ENCODE data around the gene ADAM33.

Gene ADAM33

DNA sequence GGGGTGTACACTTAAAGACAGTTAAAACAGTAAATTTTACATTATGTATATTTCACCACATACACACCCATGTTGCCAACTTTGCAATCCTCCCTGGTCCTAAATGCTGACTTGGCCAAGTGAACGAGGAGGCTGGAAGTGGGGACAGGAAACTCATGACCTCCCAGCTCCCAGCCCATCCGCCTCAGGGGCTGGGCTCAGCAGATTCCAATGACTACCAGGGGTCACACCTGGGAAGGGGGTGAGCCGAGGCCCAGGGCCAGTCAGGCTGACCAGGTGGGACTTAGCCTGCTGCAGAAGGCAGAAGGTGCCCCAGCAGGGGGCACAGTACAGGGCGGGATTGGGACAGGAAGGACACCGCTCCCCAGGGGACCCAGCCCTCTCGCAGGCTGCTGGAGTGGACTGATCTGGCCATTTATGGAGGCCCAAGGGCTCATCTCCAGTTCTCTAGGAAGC is 28.2 kb upstream of the ADAM33 start:
- no peak for DNase-seq (ENCODE audit: low read depth)

DNA sequence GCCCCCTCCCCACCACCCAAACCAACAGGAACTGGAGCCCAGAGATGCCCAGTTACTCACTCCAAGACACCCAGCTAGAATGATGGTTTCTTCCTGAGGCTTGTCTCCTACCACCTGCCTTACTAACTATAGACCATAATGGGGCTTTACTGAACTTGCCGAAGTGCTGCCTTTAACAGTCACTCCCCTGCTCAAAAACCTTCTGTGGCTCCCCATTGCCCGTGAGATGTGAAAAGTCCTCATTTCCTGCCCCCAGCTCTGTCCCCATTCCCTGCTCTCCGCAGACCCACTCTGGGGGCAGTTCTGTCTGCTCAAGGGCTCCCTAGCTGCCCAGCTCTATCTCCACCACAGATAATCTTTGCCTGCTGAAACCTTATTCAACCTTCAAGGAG is 25.7 kb upstream of the ADAM33 start:
- no peak for DNase-seq (ENCODE audit: low read depth)

DNA sequence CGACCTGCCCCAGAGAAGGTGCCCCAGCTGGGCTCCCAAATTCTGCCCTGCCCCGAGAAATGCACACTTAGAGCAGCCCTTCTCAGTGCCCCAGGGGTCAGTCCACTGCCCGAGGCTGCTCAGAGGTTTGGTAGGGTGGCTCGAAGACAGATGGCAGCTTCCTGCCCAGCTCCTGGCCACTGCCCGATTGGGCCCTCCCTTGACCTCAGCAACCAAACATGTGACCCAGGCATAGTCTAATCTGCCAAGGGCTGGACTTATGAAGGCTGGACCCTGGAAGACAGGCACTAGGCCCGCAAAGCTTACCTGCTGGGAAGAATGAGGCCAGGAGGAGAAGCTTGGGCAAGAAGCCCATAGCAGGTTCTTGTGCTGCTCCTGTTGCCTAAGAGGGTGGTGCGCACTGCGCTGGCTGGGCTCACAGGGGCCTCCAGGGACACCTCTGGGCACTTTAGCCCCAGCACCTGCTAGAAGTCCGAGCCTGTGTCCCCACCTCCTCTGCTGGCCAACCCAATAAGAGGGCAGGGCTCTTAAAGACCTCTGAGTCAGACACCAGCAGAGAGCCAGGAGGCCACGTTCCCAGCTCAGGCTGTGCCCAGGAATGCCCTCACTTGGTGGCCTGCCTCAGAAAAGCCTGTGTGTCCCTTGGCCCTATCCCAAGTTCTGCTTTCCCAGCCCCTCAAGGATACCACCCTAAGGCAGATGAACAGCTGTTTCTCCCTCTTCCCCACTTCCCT is 25.1 kb upstream of the ADAM33 start:
- no peak for DNase-seq (ENCODE audit: low read depth)

- DNase-seq (ENCODE audit: low read depth), result no peak
Measured at GRCh38 chr20:3705970-3706739, 24.3 kb upstream of the ADAM33 start.

GRCh38 chr20:3705491-3705969 is 23.7 kb upstream of the ADAM33 start:
- no peak for DNase-seq (ENCODE audit: low read depth)

DNA sequence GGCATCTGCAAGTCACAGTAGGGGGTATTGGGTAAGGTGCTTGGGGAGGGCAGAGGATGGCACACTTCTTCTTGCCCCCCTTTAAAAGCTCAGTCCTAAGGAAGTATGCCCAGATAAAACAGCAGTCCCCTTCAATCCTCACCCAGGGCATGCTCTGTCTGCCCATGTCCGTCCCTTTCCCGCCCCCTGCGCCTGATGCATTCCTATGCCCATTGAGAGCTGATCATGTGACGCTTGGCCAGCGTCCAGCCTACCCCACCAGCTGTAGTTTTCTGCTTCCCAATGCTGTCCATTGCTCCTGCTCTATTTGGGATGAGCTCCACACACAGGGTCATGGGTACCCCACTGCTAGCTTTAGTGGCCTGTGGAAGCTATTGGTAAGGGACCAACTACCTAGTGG is 22.3 kb upstream of the ADAM33 start:
- no peak for DNase-seq (ENCODE audit: low read depth)

DNA sequence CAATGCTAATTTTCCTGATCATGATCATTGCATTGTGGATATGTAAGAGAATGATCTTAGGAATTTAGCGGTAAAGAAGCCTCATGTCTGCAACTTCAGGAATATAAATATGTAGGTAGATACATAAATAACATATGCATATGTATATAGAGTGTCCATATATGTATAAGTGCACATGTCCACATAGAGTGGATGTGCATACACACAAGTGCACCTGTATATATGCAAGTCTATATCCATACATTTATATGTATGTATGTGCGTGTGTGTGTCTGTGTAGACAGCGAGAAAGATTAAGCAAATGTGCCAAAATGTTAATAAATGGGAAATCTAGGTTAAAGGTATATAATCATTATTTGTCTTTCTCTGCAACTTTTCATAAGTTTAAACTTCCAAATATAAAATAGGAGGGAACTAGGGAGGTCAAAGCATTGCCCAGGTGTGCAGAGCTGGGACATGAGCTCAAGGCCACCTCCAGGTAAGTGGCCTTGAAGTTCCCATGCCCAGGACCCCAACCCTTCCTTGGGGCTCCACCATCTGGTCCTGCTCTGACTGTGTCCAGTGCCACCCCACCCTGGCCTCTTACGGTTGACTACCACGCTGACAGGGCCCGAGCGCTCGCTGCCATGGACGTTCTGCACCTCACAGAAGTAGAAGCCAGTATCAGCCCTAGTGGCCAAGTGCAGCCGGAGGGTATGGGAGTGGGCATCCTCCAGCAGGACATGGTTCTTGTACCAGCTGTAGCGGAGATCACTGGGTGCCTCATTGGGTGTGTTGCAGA is 21.0 kb upstream of the ADAM33 start:
- DNase-seq (ENCODE audit: low read depth), result no peak

- DNase-seq (ENCODE audit: low read depth), result no peak
Measured at GRCh38 chr20:3701061-3701998, 19.5 kb upstream of the ADAM33 start.

DNA sequence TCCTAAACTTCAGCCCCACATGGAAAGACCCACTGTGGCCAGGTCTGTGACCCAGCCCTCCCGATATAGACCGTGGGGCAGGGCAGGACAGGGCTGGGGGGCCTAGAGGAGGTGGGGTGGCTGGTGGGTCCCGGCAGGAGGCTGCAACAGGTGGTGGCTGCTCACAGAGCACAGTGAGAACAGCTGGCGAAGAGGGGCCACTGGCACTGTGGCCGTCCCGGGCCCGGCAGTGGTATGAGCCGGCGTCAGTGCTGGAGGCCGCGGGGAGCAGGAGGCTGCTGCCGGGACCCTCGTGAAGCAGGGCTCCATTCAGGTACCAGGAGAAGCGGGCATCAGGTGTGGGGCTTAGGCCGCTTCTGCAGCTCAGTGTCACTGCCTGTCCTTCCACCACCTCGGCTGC is 17.2 kb upstream of the ADAM33 start:
- no peak for DNase-seq (ENCODE audit: low read depth)

- DNase-seq (ENCODE audit: low read depth), result no peak
Measured at GRCh38 chr20:3698591-3699001, 16.8 kb upstream of the ADAM33 start.

GRCh38 chr20:3697588-3698305 is 15.9 kb upstream of the ADAM33 start:
- DNase-seq (ENCODE audit: low read depth), result no peak

GRCh38 chr20:3696745-3697587 is 15.2 kb upstream of the ADAM33 start:
- no peak for DNase-seq (ENCODE audit: low read depth)

DNA sequence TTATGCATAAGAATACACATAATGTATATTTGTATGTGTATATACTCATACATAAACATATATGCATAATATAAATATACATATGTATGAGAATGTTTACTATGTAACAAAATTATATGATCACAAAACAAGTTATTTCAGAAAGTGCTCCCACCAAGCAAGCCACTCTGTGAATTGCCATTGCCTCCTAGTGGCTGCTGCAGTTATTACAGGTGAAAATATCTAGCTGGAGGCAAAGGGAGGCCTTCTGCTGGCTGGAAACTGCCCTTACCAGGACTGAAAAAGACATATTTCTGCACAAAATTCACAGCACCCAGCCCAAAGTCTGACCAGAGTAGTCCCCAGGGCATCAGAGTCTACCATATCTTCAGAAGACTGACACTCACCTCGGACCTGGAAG is 14.4 kb upstream of the ADAM33 start:
- DNase-seq (ENCODE audit: low read depth), result no peak

DNA sequence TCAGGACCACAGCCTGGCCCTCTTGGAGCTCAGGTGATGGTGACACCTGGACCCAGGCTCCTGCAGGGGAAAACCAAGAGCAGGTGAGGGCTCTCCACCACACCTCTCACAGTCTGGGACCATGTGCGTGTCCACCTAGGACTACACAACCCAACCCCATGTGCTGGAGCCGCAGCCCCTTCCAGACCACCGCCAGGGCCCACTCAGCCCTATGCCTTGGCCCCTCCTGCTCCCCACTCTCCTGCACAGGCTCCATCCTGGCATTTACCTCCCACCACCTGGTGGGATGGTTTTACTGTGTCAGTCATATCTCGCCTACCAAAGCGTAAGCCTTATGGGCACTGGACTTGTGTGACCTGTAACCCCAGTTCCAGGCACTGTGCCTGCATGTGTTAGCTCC is 13.1 kb upstream of the ADAM33 start:
- DNase-seq (ENCODE audit: low read depth), result no peak

DNA sequence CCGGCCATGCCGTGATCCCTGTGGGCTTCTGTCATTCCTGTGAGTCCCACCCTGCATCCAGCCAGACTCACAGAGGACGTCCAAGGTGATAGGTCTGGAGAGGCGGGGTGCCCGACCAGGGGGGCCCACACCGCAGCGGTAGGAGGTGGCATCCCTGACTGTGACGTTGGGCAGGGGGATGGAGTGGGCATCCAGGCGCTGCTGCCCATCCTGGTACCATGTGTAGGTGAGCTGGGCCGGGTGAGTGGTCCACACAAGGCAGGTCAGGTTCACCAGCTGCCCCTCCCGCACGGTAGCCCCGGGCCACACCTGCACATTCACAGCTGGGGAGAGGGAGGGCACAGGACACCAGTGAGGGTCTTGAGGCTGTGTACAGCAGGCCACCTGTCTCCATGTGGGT is 11.6 kb upstream of the ADAM33 start:
- DNase-seq (ENCODE audit: low read depth), result no peak

DNA sequence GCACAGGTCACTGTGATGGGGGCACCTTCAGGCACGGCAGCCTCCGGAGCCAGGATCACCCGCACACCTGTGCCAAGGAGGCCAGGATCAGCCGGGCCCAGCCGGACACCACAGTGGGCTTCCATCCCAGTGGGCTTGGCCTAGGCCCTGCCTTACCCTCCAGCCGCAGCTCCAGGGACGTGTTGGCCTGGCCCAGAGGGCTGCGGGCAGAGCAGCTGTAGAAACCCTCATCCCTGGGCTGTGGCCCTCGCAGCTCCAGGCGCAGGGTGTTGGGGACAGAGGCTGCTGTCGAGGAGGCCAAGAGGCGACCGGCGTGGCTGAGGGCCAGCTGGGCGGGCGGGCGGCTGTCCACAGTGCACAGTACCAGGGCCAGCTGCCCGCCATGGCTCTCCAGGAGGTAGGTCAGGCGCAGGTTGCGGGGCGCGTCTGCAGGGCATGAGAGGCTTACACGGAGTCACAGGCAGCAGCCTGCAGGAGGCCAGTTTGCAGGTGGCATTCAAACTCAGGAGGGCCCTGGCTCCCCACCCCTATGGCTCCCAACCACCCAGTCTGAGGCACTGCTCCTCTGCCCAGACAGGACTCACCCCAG is 11.0 kb upstream of the ADAM33 start:
- no peak for DNase-seq (ENCODE audit: low read depth)

GRCh38 chr20:3691897-3692296 is 10.1 kb upstream of the ADAM33 start:
- DNase-seq (ENCODE audit: low read depth), result no peak

- no peak for DNase-seq (ENCODE audit: low read depth)
Measured at GRCh38 chr20:3691306-3691705, 9.5 kb upstream of the ADAM33 start.

GRCh38 chr20:3690413-3690812 is 8.6 kb upstream of the ADAM33 start:
- no peak for DNase-seq (ENCODE audit: low read depth)

- no peak for DNase-seq (ENCODE audit: low read depth)
Measured at GRCh38 chr20:3689978-3690377, 8.2 kb upstream of the ADAM33 start.

Measured in stimulated activated CD8-positive, alpha-beta memory T cell treated with anti-CD3 and anti-CD28 coated beads, Interleukin-15, amount 100 ng/mL, for 1 hour (primary cell).